ENCODE measurements around the gene ICA1.

ICA1 gene

GRCh38 chr7:8151161-8151725, 110.7 kb downstream of the ICA1 start:
- DNase-seq (ENCODE audit: low read depth), result no peak
- TF ChIP-seq POLR2A (IDR thresholded peaks at IDR 0.05; ENCODE audit: extremely low read depth, insufficient read length), result no peak
- TF ChIP-seq CTCF (IDR thresholded peaks at IDR 0.05; ENCODE audit: low read depth, low read length), result no peak
- no peak for TF ChIP-seq MYC (IDR thresholded peaks at IDR 0.05; ENCODE audit: low read depth, low read length)
- no peak for TF ChIP-seq MAX (IDR thresholded peaks at IDR 0.05; ENCODE audit: low read depth, low read length)
- no peak overlapping the region for H3K4me3 ChIP-seq (ENCODE audit: low read depth, low read length)

- no peak for TF ChIP-seq MYC (IDR thresholded peaks at IDR 0.05; ENCODE audit: low read depth, low read length)
- no peak for TF ChIP-seq CTCF (IDR thresholded peaks at IDR 0.05; ENCODE audit: low read depth, low read length)
- TF ChIP-seq POLR2A (IDR thresholded peaks at IDR 0.05; ENCODE audit: extremely low read depth, insufficient read length), result no peak
- no peak for TF ChIP-seq MAX (IDR thresholded peaks at IDR 0.05; ENCODE audit: low read depth, low read length)
- no peak overlapping the region for H3K4me3 ChIP-seq (ENCODE audit: low read depth, low read length)
- peak; percentile 48 for DNase-seq (ENCODE audit: low read depth)
Observed at GRCh38 chr7:8149222-8149621, 112.7 kb downstream of the ICA1 start.

GRCh38 chr7:8147760-8148463, 114.1 kb downstream of the ICA1 start:
- no peak overlapping the region for H3K4me3 ChIP-seq (ENCODE audit: low read depth, low read length)
- DNase-seq (ENCODE audit: low read depth), result no peak
- no peak for TF ChIP-seq POLR2A (IDR thresholded peaks at IDR 0.05; ENCODE audit: extremely low read depth, insufficient read length)
- no peak for TF ChIP-seq MYC (IDR thresholded peaks at IDR 0.05; ENCODE audit: low read depth, low read length)
- TF ChIP-seq CTCF (IDR thresholded peaks at IDR 0.05; ENCODE audit: low read depth, low read length), result no peak
- no peak for TF ChIP-seq MAX (IDR thresholded peaks at IDR 0.05; ENCODE audit: low read depth, low read length)

GRCh38 chr7:8146788-8147413, 115.1 kb downstream of the ICA1 start:
- TF ChIP-seq CTCF (IDR thresholded peaks at IDR 0.05; ENCODE audit: low read depth, low read length), result no peak
- no peak for TF ChIP-seq MYC (IDR thresholded peaks at IDR 0.05; ENCODE audit: low read depth, low read length)
- TF ChIP-seq MAX (IDR thresholded peaks at IDR 0.05; ENCODE audit: low read depth, low read length), result no peak
- TF ChIP-seq POLR2A (IDR thresholded peaks at IDR 0.05; ENCODE audit: extremely low read depth, insufficient read length), result no peak
- H3K4me3 ChIP-seq (ENCODE audit: low read depth, low read length), result no peak overlapping the region
- no peak for DNase-seq (ENCODE audit: low read depth)

- no peak overlapping the region for H3K4me3 ChIP-seq (ENCODE audit: low read depth, low read length)
- TF ChIP-seq MAX (IDR thresholded peaks at IDR 0.05; ENCODE audit: low read depth, low read length) (no peak), CTCF (IDR thresholded peaks at IDR 0.05; ENCODE audit: low read depth, low read length) (no peak), MYC (IDR thresholded peaks at IDR 0.05; ENCODE audit: low read depth, low read length) (no peak), POLR2A (IDR thresholded peaks at IDR 0.05; ENCODE audit: extremely low read depth, insufficient read length) (no peak)
- no peak for DNase-seq (ENCODE audit: low read depth)
Observed at GRCh38 chr7:8146106-8146787, 115.7 kb downstream of the ICA1 start.

Measured in NB4 (cell line).